Spleen (tissue), 7 donors: ENCODE measurements around the gene SLC1A4.

ENCODE experiments used
- CTCF ChIP-seq, 11 experiments: fragments of 200-600 bp in 7 of 11; fragments of 450-650 bp in 4 of 11; sonication (generic) in 4 of 11; IDR thresholded peaks in 8 of 11; conservative IDR thresholded peaks in 3 of 11; 1 replicate in 7 of 11; 2 replicates in 4 of 11; pipeline versions ENCODE4 v1.4.0 to v1.8.0; 2016 to 2021; ENCODE audit warnings: antibody characterized with exemption in 11 of 11, inconsistent platforms in 4 of 11, mild to moderate bottlenecking in 1 of 11
- POLR2A ChIP-seq, 3 donors: fragments of 450-650 bp; IDR thresholded peaks; one replicate each; pipeline ENCODE4 v1.5.1; 2017; ENCODE audit warnings: antibody characterized with exemption in 3 of 3, mild to moderate bottlenecking in 1 of 3
- donor health status: DM: no; HTN: no; CAD: no; lungs with moderate emphysema.
- donor health status: DM: no; HTN: no; CAD: no.
- donor health status: DM: no; HTN: no; CAD: no.

GRCh38 chr2:65026154-65026553 lies 37.0 kb downstream of the SLC1A4 start:
- TF ChIP-seq POLR2A (IDR thresholded peaks at IDR 0.05) (no peak), CTCF (IDR thresholded peaks at IDR 0.05 in 8 of 11, conservative IDR thresholded peaks at IDR 0.05 in 3 of 11) (no peak)
